Trophoblast cell (in vitro differentiated cells and primary cell): Measurements from ENCODE around the gene DGKB.
"Not testable (repeated sequence)": the region's sequence is repeated elsewhere in the genome, so short reads cannot be mapped to it uniquely, and the experiment has no call there.

ENCODE experiments used
- DNase-seq, 2 donors: peaks; one replicate each; pipeline ENCODE4 v3.0.0-alpha.2; 2016
- H2AFZ ChIP-seq: 2 replicates; pipeline ENCODE4 v1.6.1; 2013; ENCODE audit warnings: low read length, moderate library complexity, mild to moderate bottlenecking; ENCODE audit not compliant: insufficient read depth, poor library complexity
- H2AK5ac ChIP-seq: 2 replicates; pipeline ENCODE4 v1.6.1; 2013; ENCODE audit warnings: mild to moderate bottlenecking, low read length
- H2BK120ac ChIP-seq: 2 replicates; pipeline ENCODE4 v1.6.1; 2013; ENCODE audit warnings: low read length, mild to moderate bottlenecking, moderate library complexity; ENCODE audit not compliant: insufficient read depth, poor library complexity
- H2BK12ac ChIP-seq: 2 replicates; pipeline ENCODE4 v1.6.1; 2013; ENCODE audit warnings: mild to moderate bottlenecking, low read length, moderate library complexity
- H2BK5ac ChIP-seq: 2 replicates; pipeline ENCODE4 v1.6.1; 2013; ENCODE audit warnings: low read length, low read depth, moderate library complexity, mild to moderate bottlenecking; ENCODE audit not compliant: poor library complexity
- H3K14ac ChIP-seq: 2 replicates; pipeline ENCODE4 v1.6.1; 2013; ENCODE audit warnings: mild to moderate bottlenecking, low read length
- H3K18ac ChIP-seq: 2 replicates; pipeline ENCODE4 v1.6.1; 2013; ENCODE audit warnings: mild to moderate bottlenecking, low read length
- H3K23ac ChIP-seq: 2 replicates; pipeline ENCODE4 v1.6.1; 2013; ENCODE audit warnings: low read length
- H3K27ac ChIP-seq: 2 replicates; pipeline ENCODE4 v1.5.1; 2013; ENCODE audit warnings: low read depth, mild to moderate bottlenecking, inconsistent platforms, low read length, moderate library complexity
- H3K27me3 ChIP-seq: 2 replicates; pipeline ENCODE4 v1.6.1; 2013; ENCODE audit warnings: inconsistent platforms, mild to moderate bottlenecking, low read length, moderate library complexity; ENCODE audit not compliant: insufficient read depth
- H3K36me3 ChIP-seq, 2 experiments: 1 replicate in 1 of 2; 2 replicates in 1 of 2; pipeline ENCODE4 v1.6.1; 2013; ENCODE audit warnings: low read length in 2 of 2, mild to moderate bottlenecking in 2 of 2, moderate library complexity in 1 of 2; ENCODE audit not compliant: insufficient read depth in 2 of 2, control insufficient read depth in 1 of 2
- H3K4ac ChIP-seq: 2 replicates; pipeline ENCODE4 v1.6.1; 2013; ENCODE audit warnings: low read depth, mild to moderate bottlenecking, low read length, moderate library complexity
- H3K4me1 ChIP-seq, 2 experiments: 1 replicate in 1 of 2; 2 replicates in 1 of 2; pipeline ENCODE4 v1.6.1; 2013; ENCODE audit warnings: low read length in 2 of 2, mild to moderate bottlenecking in 2 of 2, moderate library complexity in 1 of 2; ENCODE audit not compliant: insufficient read depth in 2 of 2, control insufficient read depth in 1 of 2
- H3K4me2 ChIP-seq: 2 replicates; pipeline ENCODE4 v1.6.1; 2013; ENCODE audit warnings: inconsistent platforms, mild to moderate bottlenecking, low read length, moderate library complexity
- H3K4me3 ChIP-seq: 2 replicates; pipeline ENCODE4 v1.5.1; 2013; ENCODE audit warnings: mild to moderate bottlenecking, low read depth, low read length, inconsistent platforms
- H3K79me1 ChIP-seq: one replicate; pipeline ENCODE4 v1.6.1; 2013; ENCODE audit warnings: low read length
- H3K79me2 ChIP-seq: 2 replicates; pipeline ENCODE4 v1.6.1; 2013; ENCODE audit warnings: low read length, mild to moderate bottlenecking; ENCODE audit not compliant: control insufficient read depth, insufficient read depth, poor library complexity
- H3K9ac ChIP-seq: 2 replicates; pipeline ENCODE4 v1.6.1; 2013; ENCODE audit warnings: mild to moderate bottlenecking, low read length
- H3K9me3 ChIP-seq: 2 replicates; pipeline ENCODE4 v1.6.1; 2013; ENCODE audit warnings: low read depth, mild to moderate bottlenecking, control low read depth, inconsistent platforms, low read length; ENCODE audit not compliant: insufficient read depth
- H4K12ac ChIP-seq: 2 replicates; pipeline ENCODE4 v1.6.1; 2013; ENCODE audit warnings: low read depth, mild to moderate bottlenecking, low read length, moderate library complexity
- H4K8ac ChIP-seq: 2 replicates; pipeline ENCODE4 v1.6.1; 2013; ENCODE audit warnings: low read depth, mild to moderate bottlenecking, low read length, moderate library complexity
- H4K91ac ChIP-seq: one replicate; pipeline ENCODE4 v1.6.1; 2013; ENCODE audit warnings: low read depth, mild to moderate bottlenecking, low read length, moderate library complexity
- WGBS: extraction: QIAGEN DNeasy Blood & Tissue Kit; methylation state at CpG from one replicate; pipeline ENCODE4 v1.1.7; 2013; ENCODE audit warnings: missing lambda C conversion rate; ENCODE audit not compliant: insufficient read length, insufficient coverage; ENCODE audit errors: extremely low coverage; 5-methylcytosine and 5-hydroxymethylcytosine counted together

Gene DGKB

GRCh38 chr7:14461716-14462115 is 440.8 kb downstream of the DGKB start:
- not testable (repeated sequence) for H2BK120ac ChIP-seq, H2BK5ac ChIP-seq, H3K4me3 ChIP-seq, H3K9ac ChIP-seq, H3K4ac ChIP-seq, H3K4me1 ChIP-seq, H3K79me1 ChIP-seq, H3K4me2 ChIP-seq, H2AFZ ChIP-seq, H3K27ac ChIP-seq, H3K79me2 ChIP-seq, H3K23ac ChIP-seq, H3K14ac ChIP-seq, H3K36me3 ChIP-seq, H2AK5ac ChIP-seq, H4K8ac ChIP-seq, H3K27me3 ChIP-seq, H4K12ac ChIP-seq, DNase-seq, H3K18ac ChIP-seq, H2BK12ac ChIP-seq, H4K91ac ChIP-seq, H3K9me3 ChIP-seq
- no CpG with 5 or more reads among the region's 3 CpGs for WGBS

- not testable (repeated sequence) for H3K27ac ChIP-seq, H3K23ac ChIP-seq, H4K91ac ChIP-seq, H3K27me3 ChIP-seq, H3K9ac ChIP-seq, H3K9me3 ChIP-seq, H2AFZ ChIP-seq, H2AK5ac ChIP-seq, H3K4me2 ChIP-seq, H3K79me2 ChIP-seq, H3K18ac ChIP-seq, H2BK120ac ChIP-seq, H3K14ac ChIP-seq, H3K4ac ChIP-seq, H2BK5ac ChIP-seq, DNase-seq, H2BK12ac ChIP-seq, H3K4me1 ChIP-seq, H3K4me3 ChIP-seq, H4K12ac ChIP-seq, H3K36me3 ChIP-seq, H3K79me1 ChIP-seq, H4K8ac ChIP-seq
- no CpG with 5 or more reads among the region's 7 CpGs for WGBS
These were observed 443.7 kb downstream of the DGKB start for GRCh38 chr7:14458846-14459245.

- no peak overlapping the region for H2AK5ac ChIP-seq
- no peak overlapping the region for H3K23ac ChIP-seq
- no CpG with 5 or more reads among the region's 13 CpGs for WGBS
- H3K9ac ChIP-seq, result no peak overlapping the region
- no peak overlapping the region for H4K8ac ChIP-seq
- no peak overlapping the region for H3K4me3 ChIP-seq
- no peak overlapping the region for H2BK5ac ChIP-seq
- no peaks in the 10 kb centered on the region for H3K9me3 ChIP-seq
- H2BK12ac ChIP-seq, result no peak overlapping the region
- H3K27ac ChIP-seq, result no peak overlapping the region
- no peak overlapping the region for H2AFZ ChIP-seq
- H3K79me2 ChIP-seq, result no peaks in the 10 kb centered on the region
- DNase-seq, result peak; percentile 52 to 85
- no peaks in the 10 kb centered on the region for H3K4me1 ChIP-seq
- no peaks in the 10 kb centered on the region for H3K27me3 ChIP-seq
- H3K79me1 ChIP-seq, result no peaks in the 10 kb centered on the region
- H2BK120ac ChIP-seq, result no peak overlapping the region
- peak overlapping the region; percentile 40 for H3K4me2 ChIP-seq
- H3K4ac ChIP-seq, result no peak overlapping the region
- no peak overlapping the region for H3K18ac ChIP-seq
- H3K36me3 ChIP-seq, result no peaks in the 10 kb centered on the region
- H4K12ac ChIP-seq, result no peak overlapping the region
- H4K91ac ChIP-seq, result no peak overlapping the region
- H3K14ac ChIP-seq, result no peak overlapping the region
These were observed 444.7 kb downstream of the DGKB start for GRCh38 chr7:14457568-14458453.

- no peak overlapping the region for H3K4me2 ChIP-seq
- H4K8ac ChIP-seq, result no peak overlapping the region
- H2BK12ac ChIP-seq, result no peak overlapping the region
- no peaks in the 10 kb centered on the region for H3K79me2 ChIP-seq
- no peak overlapping the region for H2AK5ac ChIP-seq
- no peak overlapping the region for H3K4ac ChIP-seq
- no peak overlapping the region for H2BK5ac ChIP-seq
- no peaks in the 10 kb centered on the region for H3K36me3 ChIP-seq
- H4K12ac ChIP-seq, result no peak overlapping the region
- DNase-seq, result no peak
- no peak overlapping the region for H2AFZ ChIP-seq
- no peak overlapping the region for H3K14ac ChIP-seq
- H3K9ac ChIP-seq, result no peak overlapping the region
- no peaks in the 10 kb centered on the region for H3K27me3 ChIP-seq
- H3K18ac ChIP-seq, result no peak overlapping the region
- no peaks in the 10 kb centered on the region for H3K9me3 ChIP-seq
- H3K79me1 ChIP-seq, result no peaks in the 10 kb centered on the region
- H3K27ac ChIP-seq, result no peak overlapping the region
- H3K23ac ChIP-seq, result no peak overlapping the region
- H4K91ac ChIP-seq, result no peak overlapping the region
- no peak overlapping the region for H2BK120ac ChIP-seq
- no peaks in the 10 kb centered on the region for H3K4me1 ChIP-seq
- H3K4me3 ChIP-seq, result no peak overlapping the region
- WGBS, result no CpG with 5 or more reads among the region's 4 CpGs
These were observed 453.3 kb downstream of the DGKB start for GRCh38 chr7:14449291-14449690.
